ENCODE results near the gene EXOC7. TPM values are rescaled to one million over a fixed set of nuclear protein-coding genes. Genes with fewer than 3 reads are reported as not detected.

EXOC7 gene
- total RNA-seq, 3 donors from 2014 or later (not counting 1 experiment from before 2014, with no cell fraction given) = 130 to 149 (median 142) TPM

- peaks cover 28% of the 10 kb centered on the region for H3K36me3 Mint-ChIP-seq
Measured at GRCh38 chr17:76050538-76051467, 52.8 kb downstream of the EXOC7 start.

DNA sequence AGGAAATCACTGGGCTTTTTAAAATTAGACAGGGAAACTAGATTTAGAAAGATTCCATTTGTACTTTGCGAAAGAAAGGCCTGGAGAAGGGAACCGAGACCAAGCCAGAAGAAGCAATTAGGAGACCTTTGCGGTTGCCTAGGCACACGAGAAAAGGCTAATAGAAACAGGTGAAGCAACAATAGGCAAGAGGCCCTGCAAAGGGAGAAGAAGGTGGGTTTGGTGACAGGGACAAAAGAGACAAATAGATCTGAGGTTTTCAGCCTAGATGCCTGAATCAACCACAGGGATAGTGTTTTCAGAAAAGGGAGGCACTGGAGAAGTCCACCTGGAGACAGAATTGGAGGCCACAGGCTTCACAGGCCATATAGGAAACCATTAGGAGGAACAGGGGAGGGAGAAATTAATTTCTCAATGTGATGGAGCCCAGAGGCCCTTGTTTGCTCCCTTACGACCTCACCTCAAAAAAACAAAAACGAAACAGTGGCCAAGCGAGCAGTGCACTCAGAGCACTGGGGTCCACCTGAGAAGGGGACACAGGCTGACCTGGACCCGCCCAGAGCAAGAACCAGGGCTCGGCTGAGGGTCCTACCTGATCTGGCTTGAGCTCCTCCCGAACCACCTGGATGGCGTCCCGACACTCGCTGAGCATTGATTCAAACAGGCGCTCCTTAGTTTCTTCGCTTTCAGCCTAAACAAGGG, 53.6 kb downstream of the EXOC7 start:
- Histone ChIP-seq H3K4me1 (ENCODE audit: control insufficient read depth, insufficient read depth, low read length) (no peaks in the 10 kb centered on the region), H3K9me3 (ENCODE audit: control insufficient read depth, insufficient read depth, low read length) (no peaks in the 10 kb centered on the region), H3K27ac (ENCODE audit: low read length) (no peak overlapping the region), H3K27me3 (ENCODE audit: control insufficient read depth, insufficient read depth, low read length) (no peaks in the 10 kb centered on the region), H3K4me3 (ENCODE audit: low read length) (no peak overlapping the region), H3K36me3 (ENCODE audit: control insufficient read depth, insufficient read depth, low read length) (peaks cover 79% of the 10 kb centered on the region)
- DNase-seq (no peak), ATAC-seq (no peak)
- no peaks in the 10 kb centered on the region for H3K27me3 Mint-ChIP-seq (ENCODE audit: low read depth in 2 of 2)
- no peak overlapping the region for H3K4me3 Mint-ChIP-seq
- TF ChIP-seq CTCF (IDR thresholded peaks at IDR 0.05) = no peak
- no peaks in the 10 kb centered on the region for H3K9me3 Mint-ChIP-seq
- H3K36me3 Mint-ChIP-seq = peaks cover 28% of the 10 kb centered on the region
- intact Hi-C loops (cut with micrococcal nuclease) = no loop called here
- H3K27ac Mint-ChIP-seq = peak overlapping the region in 1 of 2 donors; percentile 33
- peaks cover 0 to 15% of the 10 kb centered on the region in 2 donors for H3K4me1 Mint-ChIP-seq
- 97% methylated on average over 15 of the region's 15 CpGs for WGBS (ENCODE audit: insufficient coverage)

More at GRCh38 chr17:76050538-76051467, 52.8 kb downstream of the EXOC7 start:
- no peak for ATAC-seq
- no peak overlapping the region for H3K4me3 ChIP-seq (ENCODE audit: low read length)
- no peak for TF ChIP-seq CTCF (IDR thresholded peaks at IDR 0.05)
- no peaks in the 10 kb centered on the region for H3K4me1 ChIP-seq (ENCODE audit: control insufficient read depth, insufficient read depth, low read length)
- DNase-seq = no peak
- H3K27me3 ChIP-seq (ENCODE audit: control insufficient read depth, insufficient read depth, low read length) = no peaks in the 10 kb centered on the region
- 94% methylated on average over 11 of the region's 11 CpGs for WGBS (ENCODE audit: insufficient coverage)
- Mint-ChIP-seq H3K4me3 (no peak overlapping the region), H3K27me3 (ENCODE audit: low read depth in 2 of 2) (no peaks in the 10 kb centered on the region), H3K9me3 (no peaks in the 10 kb centered on the region), H3K4me1 (peaks cover 0 to 15% of the 10 kb centered on the region in 2 donors), H3K27ac (peak overlapping the region in 1 of 2 donors; percentile 22)
- intact Hi-C loops (cut with micrococcal nuclease) = no loop called here
- H3K9me3 ChIP-seq (ENCODE audit: control insufficient read depth, insufficient read depth, low read length) = no peaks in the 10 kb centered on the region
- peaks cover 76% of the 10 kb centered on the region for H3K36me3 ChIP-seq (ENCODE audit: control insufficient read depth, insufficient read depth, low read length)
- H3K27ac ChIP-seq (ENCODE audit: low read length) = no peak overlapping the region

DNA sequence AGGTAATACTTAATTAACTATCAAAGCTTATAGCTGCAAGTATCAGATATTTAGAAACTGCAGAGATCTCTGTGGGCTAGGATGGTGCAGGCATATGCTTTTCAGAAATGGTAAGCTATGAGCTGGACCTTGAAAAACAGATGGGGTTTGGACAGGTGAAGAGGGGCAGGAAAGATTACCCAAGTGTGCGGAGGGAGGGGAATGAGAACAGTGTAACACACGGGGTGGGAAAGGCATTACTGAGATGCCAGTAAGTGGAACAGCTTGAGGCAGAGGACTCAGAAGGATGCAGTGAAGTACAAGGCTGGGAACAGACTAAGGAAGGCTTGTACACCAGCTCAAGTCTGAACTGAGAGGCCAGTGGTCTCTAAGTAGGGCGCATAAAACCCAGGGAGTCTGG, 54.3 kb downstream of the EXOC7 start:
- H3K4me1 Mint-ChIP-seq = peaks cover 0 to 15% of the 10 kb centered on the region in 2 donors
- Histone ChIP-seq H3K27me3 (ENCODE audit: control insufficient read depth, insufficient read depth, low read length) (no peaks in the 10 kb centered on the region), H3K4me1 (ENCODE audit: control insufficient read depth, insufficient read depth, low read length) (no peaks in the 10 kb centered on the region), H3K4me3 (ENCODE audit: low read length) (no peak overlapping the region), H3K27ac (ENCODE audit: low read length) (no peak overlapping the region), H3K9me3 (ENCODE audit: control insufficient read depth, insufficient read depth, low read length) (no peaks in the 10 kb centered on the region), H3K36me3 (ENCODE audit: control insufficient read depth, insufficient read depth, low read length) (peaks cover 86% of the 10 kb centered on the region)
- no peaks in the 10 kb centered on the region for H3K9me3 Mint-ChIP-seq
- WGBS (ENCODE audit: insufficient coverage) = 97% methylated on average over 3 of the region's 3 CpGs
- DNase-seq (no peak), ATAC-seq (no peak)
- H3K4me3 Mint-ChIP-seq = no peak overlapping the region
- intact Hi-C loops (cut with micrococcal nuclease) = no loop called here
- no peaks in the 10 kb centered on the region for H3K27me3 Mint-ChIP-seq (ENCODE audit: low read depth in 2 of 2)
- peak overlapping the region; percentile 33 to 56 for H3K27ac Mint-ChIP-seq
- H3K36me3 Mint-ChIP-seq = peaks cover 30% of the 10 kb centered on the region
- no peak for TF ChIP-seq CTCF (IDR thresholded peaks at IDR 0.05)

Measured in natural killer cell (primary cell).